GM23338 (cell line): ENCODE data around the gene ZDHHC9. TPM values are rescaled to one million over a fixed set of nuclear protein-coding genes. Genes with fewer than 3 reads are reported as not detected.

ENCODE experiments used
- ATAC-seq: fragments of 200-7000 bp; cut with Tn5 transposase; 3 replicates; pipeline ENCODE4 v1.9.1; 2020
- DNase-seq: peaks from one replicate; pipeline ENCODE4 v3.0.0-alpha.2; 2015; ENCODE audit warnings: low spot score
- H2AFZ ChIP-seq: fragments of 200-600 bp; sonication (generic); 2 replicates; pipeline ENCODE4 v1.8.0; 2016; ENCODE audit warnings: antibody characterized with exemption, mild to moderate bottlenecking, moderate library complexity
- H3F3A ChIP-seq: fragments of 200-600 bp; sonication (generic); replicated peaks from 2 replicates; pipeline ENCODE4 v1.8.0; 2017; ENCODE audit warnings: antibody characterized with exemption, mixed run types, low read depth
- H3K27ac ChIP-seq: fragments of 200-600 bp; sonication (generic); 2 replicates; pipeline ENCODE4 v1.6.1; 2016; ENCODE audit warnings: low read depth
- H3K27me3 ChIP-seq: fragments of 200-600 bp; sonication (generic); 2 replicates; pipeline ENCODE4 v1.8.0; 2016; ENCODE audit warnings: mild to moderate bottlenecking, mixed run types, moderate library complexity; ENCODE audit not compliant: insufficient read depth
- H3K36me3 ChIP-seq: fragments of 200-600 bp; sonication (generic); 2 replicates; pipeline ENCODE4 v1.8.0; 2016; ENCODE audit warnings: mild to moderate bottlenecking; ENCODE audit not compliant: insufficient read depth
- H3K4me1 ChIP-seq: fragments of 200-600 bp; sonication (generic); 2 replicates; pipeline ENCODE4 v1.8.0; 2016; ENCODE audit warnings: mild to moderate bottlenecking, moderate library complexity; ENCODE audit not compliant: insufficient read depth
- H3K4me2 ChIP-seq: fragments of 200-600 bp; sonication (generic); 2 replicates; pipeline ENCODE4 v1.7.1; 2017; ENCODE audit warnings: mixed run types
- H3K4me3 ChIP-seq: fragments of 200-600 bp; sonication (generic); 2 replicates; pipeline ENCODE4 v1.6.1; 2016; ENCODE audit warnings: mixed run types
- H3K79me2 ChIP-seq: fragments of 200-600 bp; sonication (generic); replicated peaks from 2 replicates; pipeline ENCODE4 v1.8.0; 2017; ENCODE audit warnings: mild to moderate bottlenecking; ENCODE audit not compliant: insufficient read depth
- H3K9me2 ChIP-seq: fragments of 200-600 bp; sonication (generic); 2 replicates; pipeline ENCODE4 v1.8.0; 2017; ENCODE audit not compliant: insufficient read depth
- H4K20me1 ChIP-seq: fragments of 200-600 bp; sonication (generic); replicated peaks from 2 replicates; pipeline ENCODE4 v1.8.0; 2017; ENCODE audit warnings: mild to moderate bottlenecking; ENCODE audit not compliant: insufficient read depth
- H3K27ac Mint-ChIP-seq: 2 replicates; pipeline ENCODE4 v1.8.0; 2020; ENCODE audit warnings: inconsistent platforms, mild to moderate bottlenecking, moderate library complexity, mixed read lengths
- H3K27me3 Mint-ChIP-seq: 3 replicates; pipeline ENCODE4 v1.8.0; 2022; ENCODE audit warnings: low read depth, mild to moderate bottlenecking, moderate library complexity, mixed read lengths, inconsistent platforms; ENCODE audit not compliant: insufficient read depth, poor library complexity
- H3K36me3 Mint-ChIP-seq: 3 replicates; pipeline ENCODE4 v1.8.0; 2021; ENCODE audit warnings: low read depth, mild to moderate bottlenecking, inconsistent platforms, moderate library complexity, mixed read lengths
- H3K4me1 Mint-ChIP-seq: 3 replicates; pipeline ENCODE4 v1.8.0; 2020; ENCODE audit warnings: mild to moderate bottlenecking, inconsistent platforms, mixed read lengths
- H3K4me3 Mint-ChIP-seq: 3 replicates; pipeline ENCODE4 v1.8.0; 2021; ENCODE audit warnings: moderate library complexity, mild to moderate bottlenecking, inconsistent platforms, mixed read lengths
- H3K9me3 Mint-ChIP-seq: 3 replicates; pipeline ENCODE4 v1.8.0; 2020; ENCODE audit warnings: moderate library complexity, mild to moderate bottlenecking, inconsistent platforms, mixed read lengths
- CREB1 ChIP-seq: fragments of 250-450 bp; sonication (Bioruptor Pico); IDR thresholded peaks from 2 replicates; pipeline ENCODE4 v1.5.0; 2020; ENCODE audit warnings: low read depth, mild to moderate bottlenecking, moderate library complexity
- CTCF ChIP-seq, 2 experiments: fragments of 200-600 bp in 1 of 2; sonication (generic) in 1 of 2; conservative IDR thresholded peaks; 2 replicates each; pipeline versions ENCODE4 v1.5.1 to v1.6.1; 2016 to 2017; ENCODE audit warnings: antibody characterized with exemption in 2 of 2, low read depth in 2 of 2, mild to moderate bottlenecking in 2 of 2, moderate library complexity in 1 of 2
- EZH2 ChIP-seq: fragments of 200-600 bp; sonication (generic); IDR thresholded peaks from one replicate; pipeline ENCODE4 v1.8.0; 2017; ENCODE audit warnings: antibody characterized with exemption, mild to moderate bottlenecking, low read depth; ENCODE audit not compliant: unreplicated experiment
- EZH2phosphoT487 ChIP-seq: fragments of 200-600 bp; sonication (generic); IDR thresholded peaks from one replicate; pipeline ENCODE4 v1.8.1; 2018; ENCODE audit warnings: antibody characterized with exemption; ENCODE audit not compliant: unreplicated experiment
- NANOG ChIP-seq: IDR thresholded peaks from 2 replicates; pipeline ENCODE4 v1.6.1; 2016; ENCODE audit warnings: antibody characterized with exemption, borderline replicate concordance
- POLR2AphosphoS5 ChIP-seq: IDR thresholded peaks from 2 replicates; pipeline ENCODE4 v1.6.1; 2016; ENCODE audit warnings: antibody characterized with exemption, low read depth
- REST ChIP-seq: IDR thresholded peaks from one replicate; pipeline ENCODE4 v1.6.1; 2018; ENCODE audit warnings: antibody characterized with exemption; ENCODE audit not compliant: unreplicated experiment
- STAT1 ChIP-seq: IDR thresholded peaks from one replicate; pipeline ENCODE4 v1.6.1; 2016; ENCODE audit warnings: antibody characterized with exemption; ENCODE audit not compliant: unreplicated experiment
- ZNF114 ChIP-seq: fragments of 250-450 bp; sonication (Bioruptor Pico); IDR thresholded peaks from 2 replicates; pipeline ENCODE4 v1.5.0; 2020; ENCODE audit warnings: mild to moderate bottlenecking, moderate library complexity
- ZNF331 ChIP-seq: fragments of 250-450 bp; sonication (Bioruptor Pico); IDR thresholded peaks from 2 replicates; pipeline ENCODE4 v1.5.0; 2020; ENCODE audit warnings: low read depth, mild to moderate bottlenecking, moderate library complexity
- ZNF462 ChIP-seq: fragments of 250-450 bp; sonication (Bioruptor Pico); IDR thresholded peaks from 2 replicates; pipeline ENCODE4 v1.5.0; 2020; ENCODE audit warnings: mild to moderate bottlenecking, moderate library complexity
- polyA plus RNA-seq: library from polyadenylated mRNA; unstranded; fragments of >200 nt; fragmentation: Nextera tagmentation; extraction: Ambion mirVana; gene quantifications from 2 replicates; pipeline ENCODE4 v1.2.1, GENCODE V29; 2016
- total RNA-seq: library from RNA; depleted of rRNA; stranded (reverse); fragments of >200 nt; shearing (Covaris generic); gene quantifications from 2 replicates; pipeline ENCODE4 v1.2.3, GENCODE V29; 2014

Gene ZDHHC9
- total and polyA plus RNA-seq, 2 experiments from 2014 or later = 14.2 to 17.6 TPM

GRCh38 chrX:129782706-129783105 lies 61.0 kb downstream of the ZDHHC9 start:
- no peaks in the 10 kb centered on the region for H3K4me1 ChIP-seq
- H2AFZ ChIP-seq = no peak overlapping the region
- ATAC-seq (no peak), DNase-seq (no peak)
- no peaks in the 10 kb centered on the region for H3K36me3 ChIP-seq
- H3K79me2 ChIP-seq = no peaks in the 10 kb centered on the region
- Mint-ChIP-seq H3K27ac (no peak overlapping the region), H3K36me3 (no peaks in the 10 kb centered on the region), H3K9me3 (no peaks in the 10 kb centered on the region), H3K4me1 (no peaks in the 10 kb centered on the region; the same call in 2 of the 3 replicates), H3K4me3 (no peak overlapping the region), H3K27me3 (peaks cover 2% of the 10 kb centered on the region)
- no peak for TF ChIP-seq EZH2phosphoT487
- TF ChIP-seq STAT1 = no peak
- no peak for TF ChIP-seq POLR2AphosphoS5
- TF ChIP-seq ZNF462 (CRISPR knock-in tag) = no peak
- no peak for TF ChIP-seq CREB1 (CRISPR knock-in tag)
- no peak for TF ChIP-seq EZH2
- no peak for TF ChIP-seq ZNF114 (CRISPR knock-in tag)
- no peak for TF ChIP-seq ZNF331 (CRISPR knock-in tag)
- TF ChIP-seq NANOG = no peak
- TF ChIP-seq CTCF (conservative IDR thresholded peaks at IDR 0.05; ENCODE audit: low read depth in 2 of 2) = no peak
- no peak for TF ChIP-seq REST
- H3K9me2 ChIP-seq = no peaks in the 10 kb centered on the region
- H3K4me3 ChIP-seq = no peak overlapping the region
- no peaks in the 10 kb centered on the region for H4K20me1 ChIP-seq
- H3K27ac ChIP-seq = no peak overlapping the region
- H3K4me2 ChIP-seq = no peak overlapping the region
- H3F3A ChIP-seq = no peaks in the 10 kb centered on the region
- H3K27me3 ChIP-seq = no peaks in the 10 kb centered on the region
